ENCODE results near the gene SLC13A3.
"Not testable (repeated sequence)": the region's sequence is repeated elsewhere in the genome, so short reads cannot be mapped to it uniquely, and the experiment has no call there.

The SLC13A3 gene

GRCh38 chr20:46683939-46684750, 32.9 kb upstream of the SLC13A3 start:
- Mint-ChIP-seq H3K27ac (no peak overlapping the region), H3K9me3 (no peaks in the 10 kb centered on the region), H3K36me3 (peaks cover 41% of the 10 kb centered on the region), H3K4me1 (peaks cover 64% of the 10 kb centered on the region), H3K4me3 (no peak overlapping the region)
- DNase-seq (ENCODE audit: low spot score in 2 of 2) (no peak), ATAC-seq (no peak)

- Mint-ChIP-seq H3K36me3 (peaks cover 37% of the 10 kb centered on the region), H3K4me1 (peaks cover 64% of the 10 kb centered on the region), H3K9me3 (no peaks in the 10 kb centered on the region), H3K4me3 (no peak overlapping the region), H3K27ac (no peak overlapping the region)
- DNase-seq (ENCODE audit: low spot score in 2 of 2) (no peak), ATAC-seq (no peak)
These were observed 32.3 kb upstream of the SLC13A3 start for GRCh38 chr20:46683668-46683938.

- peaks cover 60% of the 10 kb centered on the region for H3K4me1 Mint-ChIP-seq
- H3K9me3 Mint-ChIP-seq, result no peaks in the 10 kb centered on the region
- H3K27ac Mint-ChIP-seq, result peak overlapping the region; percentile 76
- peaks cover 35% of the 10 kb centered on the region for H3K36me3 Mint-ChIP-seq
- H3K4me3 Mint-ChIP-seq, result no peak overlapping the region
- ATAC-seq, result no peak
- no peak for DNase-seq (ENCODE audit: low spot score in 2 of 2)
These were observed 31.9 kb upstream of the SLC13A3 start for GRCh38 chr20:46683011-46683667.

- Mint-ChIP-seq H3K9me3 (no peaks in the 10 kb centered on the region), H3K4me3 (no peak overlapping the region), H3K4me1 (peaks cover 51% of the 10 kb centered on the region), H3K27ac (peak overlapping the region; percentile 76), H3K36me3 (peaks cover 31% of the 10 kb centered on the region)
- DNase-seq (ENCODE audit: low spot score in 2 of 2) (no peak), ATAC-seq (no peak)
These were observed 31.0 kb upstream of the SLC13A3 start for GRCh38 chr20:46682063-46682821.

GRCh38 chr20:46681032-46681854, 30.0 kb upstream of the SLC13A3 start:
- H3K4me3 Mint-ChIP-seq, result no peak overlapping the region
- no peaks in the 10 kb centered on the region for H3K9me3 Mint-ChIP-seq
- ATAC-seq (peak; percentile 67), DNase-seq (ENCODE audit: low spot score in 2 of 2) (peak; percentile 55 to 84)
- H3K4me1 Mint-ChIP-seq, result peaks cover 42% of the 10 kb centered on the region
- peak overlapping the region; percentile 26 for H3K27ac Mint-ChIP-seq
- H3K36me3 Mint-ChIP-seq, result peaks cover 26% of the 10 kb centered on the region

- no peak for DNase-seq (ENCODE audit: low spot score in 2 of 2)
These were observed 29.4 kb upstream of the SLC13A3 start for GRCh38 chr20:46680684-46681031.

GRCh38 chr20:46678516-46678915, 27.3 kb upstream of the SLC13A3 start:
- H3K36me3 Mint-ChIP-seq, result peaks cover 11% of the 10 kb centered on the region
- peak overlapping the region; percentile 76 for H3K27ac Mint-ChIP-seq
- DNase-seq (ENCODE audit: low spot score in 2 of 2) (no peak), ATAC-seq (no peak)
- H3K9me3 Mint-ChIP-seq, result no peaks in the 10 kb centered on the region
- peaks cover 21% of the 10 kb centered on the region for H3K4me1 Mint-ChIP-seq
- H3K4me3 Mint-ChIP-seq, result no peak overlapping the region

More at GRCh38 chr20:46680684-46681031, 29.4 kb upstream of the SLC13A3 start:
- ATAC-seq, result no peak
- Mint-ChIP-seq H3K27ac (no peak overlapping the region), H3K9me3 (no peaks in the 10 kb centered on the region), H3K4me1 (peaks cover 36% of the 10 kb centered on the region), H3K36me3 (peaks cover 20% of the 10 kb centered on the region), H3K4me3 (no peak overlapping the region)

GRCh38 chr20:46677608-46678007, 26.3 kb upstream of the SLC13A3 start:
- no peak for ATAC-seq
- Mint-ChIP-seq H3K36me3 (peaks cover 11% of the 10 kb centered on the region), H3K9me3 (no peaks in the 10 kb centered on the region), H3K27ac (no peak overlapping the region), H3K4me3 (no peak overlapping the region), H3K4me1 (peaks cover 14% of the 10 kb centered on the region)
- DNase-seq (ENCODE audit: low spot score in 2 of 2), result peak in 1 of 2 donors; percentile 23

GRCh38 chr20:46676649-46677316, 25.5 kb upstream of the SLC13A3 start:
- not testable (repeated sequence) for H3K9me3 Mint-ChIP-seq, H3K27ac Mint-ChIP-seq, ATAC-seq, H3K4me3 Mint-ChIP-seq
- Mint-ChIP-seq H3K36me3 (peaks cover 11% of the 10 kb centered on the region), H3K4me1 (peaks cover 12% of the 10 kb centered on the region)
- peak in 1 of 2 donors; percentile 18 for DNase-seq (ENCODE audit: low spot score in 2 of 2)

GRCh38 chr20:46674253-46675083, 23.2 kb upstream of the SLC13A3 start:
- Mint-ChIP-seq H3K4me1 (no peaks in the 10 kb centered on the region), H3K4me3 (no peak overlapping the region), H3K36me3 (no peaks in the 10 kb centered on the region), H3K9me3 (peaks cover 6% of the 10 kb centered on the region), H3K27ac (no peak overlapping the region)
- DNase-seq (ENCODE audit: low spot score in 2 of 2) (peak in 1 of 2 donors; percentile 42), ATAC-seq (no peak)

GRCh38 chr20:46673394-46674252, 22.4 kb upstream of the SLC13A3 start:
- Mint-ChIP-seq H3K27ac (no peak overlapping the region), H3K4me1 (no peaks in the 10 kb centered on the region), H3K4me3 (no peak overlapping the region), H3K9me3 (peaks cover 6% of the 10 kb centered on the region), H3K36me3 (no peaks in the 10 kb centered on the region)
- DNase-seq (ENCODE audit: low spot score in 2 of 2) (no peak), ATAC-seq (no peak)

- Mint-ChIP-seq H3K9me3 (peaks cover 6% of the 10 kb centered on the region), H3K27ac (no peak overlapping the region), H3K36me3 (no peaks in the 10 kb centered on the region), H3K4me3 (no peak overlapping the region), H3K4me1 (no peaks in the 10 kb centered on the region)
- DNase-seq (ENCODE audit: low spot score in 2 of 2) (peak in 1 of 2 donors; percentile 34), ATAC-seq (no peak)
These were observed 21.4 kb upstream of the SLC13A3 start for GRCh38 chr20:46672543-46673148.

All from stimulated activated effector memory CD8-positive, alpha-beta T cell treated with anti-CD3 and anti-CD28 coated beads, Interleukin-12 subunit alpha, Interleukin-12 subunit beta, amount 100 ng/mL, for 72 hours (primary cell).